ENCODE measurements around the gene CYSTM1. TPM values are rescaled to one million over a fixed set of nuclear protein-coding genes. Genes with fewer than 3 reads are reported as not detected.
"Not testable (repeated sequence)": the region's sequence is repeated elsewhere in the genome, so short reads cannot be mapped to it uniquely, and the experiment has no call there.

CYSTM1 gene
- total RNA-seq, 1 donor from 2014 or later, result 51.6 TPM

GRCh38 chr5:140196115-140196814 lies 21.3 kb downstream of the CYSTM1 start:
- Histone ChIP-seq H3K36me3 (no peaks in the 10 kb centered on the region), H3K4me3 (no peak overlapping the region), H3K9me3 (no peaks in the 10 kb centered on the region), H3K4me1 (no peaks in the 10 kb centered on the region), H3K27me3 (no peaks in the 10 kb centered on the region), H3K27ac (no peak overlapping the region)
- intact Hi-C loops (cut with DNase I), result no loop called here
- TF ChIP-seq CTCF (IDR thresholded peaks at IDR 0.05) (no peak), POLR2AphosphoS5 (IDR thresholded peaks at IDR 0.05; ENCODE audit: insufficient read depth in 1 of 2, low read depth in 1 of 2) (no peak), POLR2A (IDR thresholded peaks at IDR 0.05) (no peak)
- no peak for DNase-seq (ENCODE audit: extremely low spot score in 2 of 2)

GRCh38 chr5:140197023-140197422 lies 22.0 kb downstream of the CYSTM1 start:
- no peaks in the 10 kb centered on the region for H3K36me3 ChIP-seq
- no peaks in the 10 kb centered on the region for H3K27me3 ChIP-seq
- no peaks in the 10 kb centered on the region for H3K4me1 ChIP-seq
- intact Hi-C loops (cut with DNase I), result no loop called here
- no peak overlapping the region for H3K27ac ChIP-seq
- no peaks in the 10 kb centered on the region for H3K9me3 ChIP-seq
- no peak for TF ChIP-seq POLR2A (IDR thresholded peaks at IDR 0.05)
- no peak overlapping the region for H3K4me3 ChIP-seq
- no peak for DNase-seq (ENCODE audit: extremely low spot score in 2 of 2)

- H3K9me3 ChIP-seq; H3K4me3 ChIP-seq; H3K27ac ChIP-seq; H3K36me3 ChIP-seq; DNase-seq (ENCODE audit: extremely low spot score in 2 of 2); intact Hi-C loops (cut with DNase I); H3K4me1 ChIP-seq; H3K27me3 ChIP-seq: not testable (repeated sequence)
Observed at GRCh38 chr5:140198915-140199314, 23.9 kb downstream of the CYSTM1 start.

GRCh38 chr5:140202078-140202477 lies 27.1 kb downstream of the CYSTM1 start:
- Histone ChIP-seq H3K4me1 (no peaks in the 10 kb centered on the region), H3K4me3 (no peak overlapping the region), H3K36me3 (no peaks in the 10 kb centered on the region), H3K9me3 (no peaks in the 10 kb centered on the region), H3K27me3 (no peaks in the 10 kb centered on the region), H3K27ac (no peak overlapping the region)
- TF ChIP-seq POLR2A (IDR thresholded peaks at IDR 0.05) (no peak), CTCF (IDR thresholded peaks at IDR 0.05) (no peak), POLR2AphosphoS5 (IDR thresholded peaks at IDR 0.05; ENCODE audit: insufficient read depth in 1 of 2, low read depth in 1 of 2) (no peak)
- no peak for DNase-seq (ENCODE audit: extremely low spot score in 2 of 2)
- intact Hi-C loops (cut with DNase I), result no loop called here

- H3K4me3 ChIP-seq, result no peak overlapping the region
- H3K4me1 ChIP-seq, result no peaks in the 10 kb centered on the region
- TF ChIP-seq POLR2A (IDR thresholded peaks at IDR 0.05), result no peak
- H3K9me3 ChIP-seq, result no peaks in the 10 kb centered on the region
- H3K27ac ChIP-seq, result no peak overlapping the region
- intact Hi-C loops (cut with DNase I), result no loop called here
- no peaks in the 10 kb centered on the region for H3K27me3 ChIP-seq
- no peak for DNase-seq (ENCODE audit: extremely low spot score in 2 of 2)
- no peaks in the 10 kb centered on the region for H3K36me3 ChIP-seq
Observed at GRCh38 chr5:140202610-140203009, 27.6 kb downstream of the CYSTM1 start.

- no peak for DNase-seq (ENCODE audit: extremely low spot score in 2 of 2)
- TF ChIP-seq POLR2AphosphoS5 (IDR thresholded peaks at IDR 0.05; ENCODE audit: insufficient read depth in 1 of 2, low read depth in 1 of 2) (no peak), CTCF (IDR thresholded peaks at IDR 0.05) (no peak), POLR2A (IDR thresholded peaks at IDR 0.05) (no peak)
- H3K9me3 ChIP-seq, result no peaks in the 10 kb centered on the region
- H3K27me3 ChIP-seq, result no peaks in the 10 kb centered on the region
- intact Hi-C loops (cut with DNase I), result no loop called here
- no peak overlapping the region for H3K27ac ChIP-seq
- no peak overlapping the region for H3K4me3 ChIP-seq
- H3K36me3 ChIP-seq, result no peaks in the 10 kb centered on the region
- H3K4me1 ChIP-seq, result no peaks in the 10 kb centered on the region
Observed at GRCh38 chr5:140205216-140205615, 30.2 kb downstream of the CYSTM1 start.
